IPS-18c (cell line): Measurements from ENCODE around the gene TFEC.
"Not testable (repeated sequence)": the region's sequence is repeated elsewhere in the genome, so short reads cannot be mapped to it uniquely, and the experiment has no call there.

ENCODE experiments used
- H3K4me3 ChIP-seq: 2 replicates; pipeline ENCODE4 v1.7.0; 2013; ENCODE audit warnings: low read depth, mild to moderate bottlenecking, low read length, moderate library complexity; ENCODE audit not compliant: insufficient read depth
- H3K9me3 ChIP-seq: one replicate; pipeline ENCODE4 v1.6.1; 2013; ENCODE audit warnings: mild to moderate bottlenecking, low read length, moderate library complexity; ENCODE audit not compliant: control insufficient read depth, insufficient read depth

Gene TFEC

GRCh38 chr7:116013675-116014074 lies 16.9 kb downstream of the TFEC start:
- Histone ChIP-seq H3K4me3 (no peak overlapping the region), H3K9me3 (no peaks in the 10 kb centered on the region)

GRCh38 chr7:116011584-116011983 lies 19.0 kb downstream of the TFEC start:
- no peak overlapping the region for H3K4me3 ChIP-seq
- no peaks in the 10 kb centered on the region for H3K9me3 ChIP-seq

- H3K4me3 ChIP-seq, H3K9me3 ChIP-seq: not testable (repeated sequence)
Observed at GRCh38 chr7:116004762-116005161, 25.8 kb downstream of the TFEC start.

GRCh38 chr7:115997221-115997620 lies 33.3 kb downstream of the TFEC start:
- H3K9me3 ChIP-seq = peaks cover 2% of the 10 kb centered on the region
- H3K4me3 ChIP-seq = no peak overlapping the region

DNA sequence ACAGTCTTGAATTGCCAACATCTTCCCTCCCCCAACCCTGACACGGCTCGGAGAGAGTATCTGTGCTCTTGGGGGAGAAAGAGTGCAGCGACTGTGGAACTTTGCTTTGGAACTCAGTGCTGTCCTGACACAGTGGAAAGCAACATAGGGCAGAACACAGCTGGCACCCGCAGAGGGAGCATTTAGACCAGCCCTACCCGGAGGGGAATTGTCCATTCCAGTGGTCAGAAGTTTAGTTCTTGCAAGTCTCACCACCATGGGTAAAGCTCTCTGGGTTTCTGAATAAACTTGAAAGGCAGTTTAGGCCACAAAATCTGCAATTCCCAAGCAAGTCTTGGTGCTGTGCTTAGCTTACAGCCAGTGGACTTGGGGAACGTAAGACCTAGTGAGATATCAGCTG lies 34.9 kb downstream of the TFEC start:
- no peak overlapping the region for H3K4me3 ChIP-seq
- H3K9me3 ChIP-seq = peaks cover 2% of the 10 kb centered on the region

- Histone ChIP-seq H3K9me3 (no peaks in the 10 kb centered on the region), H3K4me3 (no peak overlapping the region)
Observed at GRCh38 chr7:115988401-115988800, 42.2 kb downstream of the TFEC start.

GRCh38 chr7:115987486-115987885 lies 43.1 kb downstream of the TFEC start:
- H3K9me3 ChIP-seq = no peaks in the 10 kb centered on the region
- H3K4me3 ChIP-seq = no peak overlapping the region

- H3K9me3 ChIP-seq = no peaks in the 10 kb centered on the region
Observed at GRCh38 chr7:115984105-115984504, 46.5 kb downstream of the TFEC start.

GRCh38 chr7:115980159-115980558 lies 50.4 kb downstream of the TFEC start:
- no peak overlapping the region for H3K4me3 ChIP-seq

More at GRCh38 chr7:115984105-115984504, 46.5 kb downstream of the TFEC start:
- H3K4me3 ChIP-seq = no peak overlapping the region

DNA sequence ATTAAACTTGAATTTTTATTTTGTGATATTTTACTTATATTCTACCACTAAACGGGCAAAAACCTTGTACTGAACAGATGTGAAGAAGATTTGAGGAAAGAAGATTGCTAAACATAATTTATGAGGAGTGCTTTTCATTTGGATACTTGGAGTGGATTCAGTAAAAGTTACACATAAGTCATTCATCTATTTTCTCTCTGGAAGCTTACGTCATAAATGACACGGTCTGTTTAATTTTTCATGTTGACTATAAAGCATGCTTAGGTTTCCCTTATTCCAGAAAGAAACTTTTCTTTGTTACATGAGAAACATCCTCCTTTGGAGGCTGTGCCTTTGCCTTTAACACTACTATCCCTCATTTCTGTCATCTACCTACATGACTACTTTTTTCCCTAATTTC lies 53.9 kb downstream of the TFEC start:
- no peaks in the 10 kb centered on the region for H3K9me3 ChIP-seq
- no peak overlapping the region for H3K4me3 ChIP-seq

More at GRCh38 chr7:115980159-115980558, 50.4 kb downstream of the TFEC start:
- no peaks in the 10 kb centered on the region for H3K9me3 ChIP-seq

DNA sequence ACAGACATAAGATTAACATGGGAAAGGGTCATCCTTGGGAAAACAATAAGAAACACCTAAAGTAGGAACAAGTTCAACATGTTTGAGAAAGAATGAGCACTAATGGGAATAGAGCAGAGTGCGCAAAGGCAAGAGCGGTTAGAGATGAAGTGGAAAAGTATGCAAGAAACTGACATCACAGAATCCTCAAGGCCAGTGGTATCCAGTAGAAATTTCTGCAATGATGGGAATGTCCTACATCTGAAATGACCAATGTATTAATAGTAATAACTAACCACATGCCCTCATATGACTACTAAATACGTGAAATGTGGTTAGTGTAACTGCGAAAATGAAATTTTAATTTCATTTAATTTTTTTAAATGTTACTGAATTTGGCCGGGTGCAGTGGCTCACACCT lies 54.8 kb downstream of the TFEC start:
- no peaks in the 10 kb centered on the region for H3K9me3 ChIP-seq

DNA sequence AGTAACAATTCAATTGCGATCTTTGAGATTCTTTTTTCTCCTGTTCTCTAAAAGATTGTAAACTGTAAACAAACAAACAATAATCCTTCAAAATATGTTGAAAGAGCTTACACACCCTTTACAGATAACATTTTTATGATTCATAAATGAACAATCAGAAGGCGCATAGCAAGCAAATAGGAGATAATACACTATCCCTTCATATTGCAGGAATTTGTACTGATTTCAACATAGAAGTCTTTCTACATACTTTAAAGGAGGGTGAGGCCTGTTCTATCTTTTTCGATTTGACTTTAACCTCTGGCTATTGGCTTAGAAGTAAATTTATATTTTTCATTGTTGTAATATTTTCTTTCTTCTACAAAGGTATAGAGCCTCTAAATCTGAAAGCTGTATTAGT lies 57.2 kb downstream of the TFEC start:
- Histone ChIP-seq H3K9me3 (no peaks in the 10 kb centered on the region), H3K4me3 (no peak overlapping the region)

More for the DNA sequence above, 54.8 kb downstream of the TFEC start:
- H3K4me3 ChIP-seq = no peak overlapping the region

DNA sequence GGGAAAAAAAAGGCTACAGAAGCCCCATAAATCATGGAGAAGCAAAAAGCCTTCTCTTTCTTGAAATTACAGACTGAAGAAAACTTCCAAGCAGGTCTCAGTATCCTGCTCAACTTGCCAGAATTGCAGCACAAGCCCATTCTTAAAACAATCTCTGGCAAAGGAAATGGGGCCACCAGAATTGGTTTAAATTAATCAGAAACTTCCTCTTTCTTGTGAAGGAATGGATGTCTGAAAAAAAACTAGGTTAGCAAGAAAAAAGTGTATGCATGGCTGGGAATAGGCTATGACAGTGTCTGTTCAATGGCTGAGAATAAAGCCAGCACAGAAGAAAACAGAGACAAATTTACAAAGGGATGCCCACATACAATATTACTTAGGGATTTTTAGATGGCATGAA lies 59.1 kb downstream of the TFEC start:
- no peak overlapping the region for H3K4me3 ChIP-seq

DNA sequence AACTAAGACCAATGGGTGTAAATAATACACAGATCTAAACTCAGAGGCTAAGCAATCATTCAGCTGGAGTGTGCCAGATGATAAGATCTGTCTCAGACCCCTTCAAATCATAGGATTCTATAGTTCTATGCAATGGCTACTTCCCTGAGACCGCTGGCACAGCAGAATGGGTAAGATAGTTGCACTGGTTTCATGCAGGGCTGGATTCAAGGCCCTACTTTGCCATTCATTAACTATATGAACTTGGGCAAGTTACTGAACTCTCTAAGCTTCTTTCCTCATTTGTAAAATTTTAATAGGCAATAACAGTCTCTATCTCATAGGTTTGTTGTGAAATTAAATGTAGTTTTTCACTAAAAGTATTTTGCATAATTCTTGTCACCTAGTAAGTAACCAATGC lies 62.0 kb downstream of the TFEC start:
- Histone ChIP-seq H3K9me3 (no peaks in the 10 kb centered on the region), H3K4me3 (no peak overlapping the region)

More for the DNA sequence above, 59.1 kb downstream of the TFEC start:
- no peaks in the 10 kb centered on the region for H3K9me3 ChIP-seq

DNA sequence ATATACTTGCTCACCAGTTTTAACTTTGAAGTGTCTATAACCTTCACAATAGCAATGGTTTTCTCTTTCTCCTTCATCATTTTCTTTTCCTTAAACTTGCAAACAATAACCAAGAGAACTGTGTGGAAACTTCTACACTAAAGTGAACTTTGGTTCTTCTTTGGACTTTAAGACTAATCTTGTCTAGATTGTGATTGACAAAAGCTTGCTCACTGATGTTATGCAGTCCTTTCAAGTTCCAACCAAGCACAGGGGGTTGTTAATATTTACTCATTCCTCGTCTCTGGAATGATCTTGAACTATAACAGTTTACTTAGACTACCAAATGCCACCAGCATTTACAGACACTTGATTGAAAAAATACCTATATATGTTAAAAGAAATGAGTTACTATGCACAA lies 62.4 kb downstream of the TFEC start:
- Histone ChIP-seq H3K4me3 (no peak overlapping the region), H3K9me3 (no peaks in the 10 kb centered on the region)

DNA sequence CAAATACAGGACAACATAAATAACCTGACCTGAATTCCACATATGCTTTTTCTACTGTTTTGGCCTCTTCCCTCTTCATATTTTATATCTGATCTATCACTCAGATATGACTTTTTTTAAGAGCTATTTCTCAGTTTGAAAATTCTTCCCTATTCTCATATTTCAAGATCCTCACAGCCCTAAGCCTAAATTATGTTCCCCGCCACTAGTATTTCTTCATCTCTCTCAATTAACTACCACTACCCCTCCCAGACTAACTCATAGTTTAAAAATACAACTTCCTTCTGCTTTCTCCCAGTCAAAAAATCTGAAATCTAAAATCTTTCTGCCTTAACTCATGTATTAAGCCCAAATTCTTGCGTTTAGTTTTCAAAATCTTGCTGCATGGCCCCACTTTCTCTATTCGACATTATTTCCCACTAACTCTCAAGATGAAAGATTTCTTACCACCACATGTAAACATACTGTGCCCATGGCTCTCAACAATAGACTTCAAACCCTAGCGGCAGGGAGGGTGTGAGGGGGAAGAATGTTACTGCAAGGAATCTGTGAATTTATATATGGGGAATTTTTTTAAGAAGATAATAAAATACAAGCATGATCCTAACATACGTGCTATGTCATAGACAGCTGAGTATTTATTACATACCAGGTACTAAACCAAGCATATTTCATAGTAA lies 64.6 kb downstream of the TFEC start:
- no peak overlapping the region for H3K4me3 ChIP-seq
- no peaks in the 10 kb centered on the region for H3K9me3 ChIP-seq

- Histone ChIP-seq H3K9me3 (no peaks in the 10 kb centered on the region), H3K4me3 (no peak overlapping the region)
Observed at GRCh38 chr7:115965236-115965635, 65.3 kb downstream of the TFEC start.

- Histone ChIP-seq H3K4me3 (no peak overlapping the region), H3K9me3 (no peaks in the 10 kb centered on the region)
Observed at GRCh38 chr7:115964799-115965198, 65.8 kb downstream of the TFEC start.

DNA sequence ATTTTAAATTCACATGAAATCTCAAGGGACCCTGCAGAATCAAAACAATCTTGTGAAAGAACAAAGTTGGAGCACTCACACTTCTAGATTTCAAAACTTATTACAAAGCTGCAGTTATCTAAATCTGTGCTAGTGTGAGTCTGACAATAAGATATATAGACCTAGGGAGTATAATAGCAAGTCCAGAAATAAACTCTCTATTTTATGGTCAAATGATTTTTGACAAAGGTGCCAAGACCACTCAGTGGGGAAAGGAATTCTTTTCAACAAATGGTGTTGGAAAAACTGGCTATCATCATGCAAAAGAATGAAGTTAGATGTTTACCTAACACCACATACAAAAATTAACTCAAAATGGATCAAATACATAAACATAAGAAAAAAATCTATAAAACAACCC lies 68.2 kb downstream of the TFEC start:
- Histone ChIP-seq H3K9me3 (no peaks in the 10 kb centered on the region), H3K4me3 (no peak overlapping the region)
